Activated CD4-positive, alpha-beta T cell treated with anti-CD3 and anti-CD28 coated beads for 36 hours (primary cell): ENCODE data around the gene MINDY2. TPM values are rescaled to one million over a fixed set of nuclear protein-coding genes. Genes with fewer than 3 reads are reported as not detected.

Source experiments
- ATAC-seq: fragments of 200-7000 bp; cut with Tn5 transposase; one replicate; pipeline ENCODE4 v1.10.0; 2021; ENCODE audit warnings: mild to moderate bottlenecking, moderate library complexity
- CTCF ChIA-PET: fragments of 350-600 bp; sonication (Branson Sonifier 250); formaldehyde crosslinking; loops from one replicate; lab custom pipeline; 2021; ENCODE audit warnings: antibody characterized with exemption; lab: Charles Lee
- POLR2A ChIA-PET: fragments of 350-600 bp; sonication (Branson Sonifier 250); formaldehyde crosslinking; loops from one replicate; lab custom pipeline; 2021; ENCODE audit warnings: antibody characterized with exemption, inconsistent platforms; lab: Charles Lee
- DNase-seq: peaks from one replicate; pipeline ENCODE4 v3.0.0-alpha.2; 2020
- H3K27ac Mint-ChIP-seq: one replicate; pipeline ENCODE4 v1.8.0; 2021; ENCODE audit warnings: mixed read lengths
- H3K27me3 Mint-ChIP-seq: one replicate; pipeline ENCODE4 v1.8.0; 2021; ENCODE audit warnings: mixed read lengths
- H3K36me3 Mint-ChIP-seq: one replicate; pipeline ENCODE4 v1.8.0; 2021; ENCODE audit warnings: low read depth, mixed read lengths
- H3K4me1 Mint-ChIP-seq: one replicate; pipeline ENCODE4 v1.8.0; 2021; ENCODE audit warnings: mixed read lengths
- H3K4me3 Mint-ChIP-seq: one replicate; pipeline ENCODE4 v1.8.0; 2021; ENCODE audit warnings: mild to moderate bottlenecking, moderate library complexity, mixed read lengths
- H3K9me3 Mint-ChIP-seq: one replicate; pipeline ENCODE4 v1.8.0; 2021; ENCODE audit warnings: low read depth, mixed read lengths
- intact Hi-C, 2 experiments: fragments of 100-400 bp; cut with DNase I in 1 of 2; cut with micrococcal nuclease in 1 of 2; formaldehyde crosslinking; loops; one replicate each; pipeline versions ENCODE4 v1.14.2 to v1.15.1; 2022 to 2024; cut with DNase I, micrococcal nuclease
- total RNA-seq, 2 experiments: library from RNA; stranded (reverse); gene quantifications; one replicate each; pipeline ENCODE4 v1.2.3, GENCODE V29; 2021

MINDY2 gene
- total RNA-seq, 2 experiments from 2014 or later = 8.2 to 9.2 TPM

DNA sequence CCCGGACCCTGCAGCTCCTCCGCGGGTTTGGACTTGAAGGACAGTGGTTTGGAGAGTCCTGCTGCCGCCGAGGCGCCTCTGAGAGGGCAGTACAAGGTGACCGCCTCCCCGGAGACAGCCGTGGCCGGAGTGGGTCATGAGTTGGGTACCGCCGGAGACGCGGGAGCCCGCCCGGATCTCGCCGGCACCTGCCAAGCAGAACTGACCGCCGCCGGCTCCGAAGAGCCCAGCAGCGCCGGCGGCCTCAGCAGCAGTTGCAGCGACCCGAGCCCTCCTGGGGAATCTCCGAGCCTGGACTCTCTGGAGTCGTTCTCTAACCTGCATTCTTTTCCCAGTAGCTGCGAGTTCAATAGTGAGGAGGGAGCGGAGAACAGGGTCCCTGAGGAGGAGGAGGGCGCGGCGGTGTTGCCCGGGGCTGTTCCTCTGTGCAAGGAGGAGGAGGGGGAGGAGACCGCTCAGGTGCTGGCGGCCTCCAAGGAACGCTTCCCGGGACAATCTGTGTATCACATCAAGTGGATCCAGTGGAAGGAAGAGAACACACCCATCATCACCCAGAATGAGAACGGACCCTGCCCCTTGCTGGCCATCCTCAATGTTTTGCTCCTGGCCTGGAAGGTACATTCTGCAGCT is 634 bp downstream of the MINDY2 start:
- no peak overlapping the region for H3K4me3 Mint-ChIP-seq
- peaks cover 12% of the 10 kb centered on the region for H3K4me1 Mint-ChIP-seq
- no peaks in the 10 kb centered on the region for H3K36me3 Mint-ChIP-seq
- ChIA-PET POLR2A (interaction anchor here (1.2 to 1.7 kb wide), 3 partner anchors 22 to 440 kb away, joined by 5 to 42 read pairs (median 8); partner anchors contain the start of genes ADAM10 and SLTM), CTCF (interaction anchor here (0.7 to 2.9 kb wide), 8 partner anchors 11 to 210 kb away, joined by 3 to 25 read pairs (median 4); partner anchors contain the start of gene ADAM10)
- peak overlapping the region; percentile 87 for H3K27ac Mint-ChIP-seq
- intact Hi-C loops = loop anchor here (1.0 to 5.0 kb wide), 7 partner anchors 21 to 1064 kb away; partner anchors contain the start of genes SLTM (in 2 of the 2), ADAM10 (in 1 of the 2), POLR2M (in 1 of the 2) and RNF111 (in 1 of the 2)
- ATAC-seq (no peak), DNase-seq (peak; percentile 48)
- no peaks in the 10 kb centered on the region for H3K9me3 Mint-ChIP-seq
- no peaks in the 10 kb centered on the region for H3K27me3 Mint-ChIP-seq

GRCh38 chr15:58773024-58773423 is 1.9 kb downstream of the MINDY2 start:
- Mint-ChIP-seq H3K36me3 (no peaks in the 10 kb centered on the region), H3K4me3 (no peak overlapping the region), H3K27ac (no peak overlapping the region), H3K27me3 (no peaks in the 10 kb centered on the region), H3K9me3 (no peaks in the 10 kb centered on the region), H3K4me1 (peaks cover 17% of the 10 kb centered on the region)
- ATAC-seq (no peak), DNase-seq (no peak)
- intact Hi-C loops = loop anchor here in 1 of 2 experiments (5.0 kb wide), 2 partner anchors 256 to 1066 kb away; partner anchors contain the start of gene POLR2M
- ChIA-PET CTCF (interaction anchor here (0.5 kb wide), 1 partner anchor 79 kb away, joined by 3 read pairs; no protein-coding TSS in a partner anchor), POLR2A (interaction anchor here (0.7 kb wide), 1 partner anchor 23 kb away, joined by 13 read pairs; the partner anchor contains the start of gene ADAM10)

GRCh38 chr15:58775402-58775801 is 4.3 kb downstream of the MINDY2 start:
- Mint-ChIP-seq H3K27ac (no peak overlapping the region), H3K4me1 (peaks cover 12% of the 10 kb centered on the region), H3K9me3 (no peaks in the 10 kb centered on the region), H3K27me3 (no peaks in the 10 kb centered on the region), H3K36me3 (peaks cover 2% of the 10 kb centered on the region), H3K4me3 (no peak overlapping the region)
- ChIA-PET CTCF (no interaction called here), POLR2A (no interaction called here)
- ATAC-seq = no peak
- no peak for DNase-seq
- intact Hi-C loops = no loop called here

- CTCF ChIA-PET = no interaction called here
- H3K9me3 Mint-ChIP-seq = no peaks in the 10 kb centered on the region
- DNase-seq (no peak), ATAC-seq (no peak)
- peaks cover 7% of the 10 kb centered on the region for H3K4me1 Mint-ChIP-seq
- intact Hi-C loops = no loop called here
- POLR2A ChIA-PET = no interaction called here
- peaks cover 2% of the 10 kb centered on the region for H3K36me3 Mint-ChIP-seq
- H3K27ac Mint-ChIP-seq = no peak overlapping the region
- H3K27me3 Mint-ChIP-seq = no peaks in the 10 kb centered on the region
- H3K4me3 Mint-ChIP-seq = no peak overlapping the region
Observed at GRCh38 chr15:58777107-58777506, 6.0 kb downstream of the MINDY2 start.

- intact Hi-C loops = no loop called here
- Mint-ChIP-seq H3K27me3 (no peaks in the 10 kb centered on the region), H3K9me3 (no peaks in the 10 kb centered on the region), H3K36me3 (peaks cover 2% of the 10 kb centered on the region), H3K4me3 (no peak overlapping the region), H3K4me1 (peaks cover 7% of the 10 kb centered on the region), H3K27ac (no peak overlapping the region)
- POLR2A ChIA-PET = no interaction called here
- CTCF ChIA-PET = interaction anchor here (2.1 kb wide), 1 partner anchor 9 kb away, joined by 6 read pairs; no protein-coding TSS in a partner anchor
- no peak for DNase-seq
- ATAC-seq = no peak
Observed at GRCh38 chr15:58779554-58779953, 8.5 kb downstream of the MINDY2 start.

DNA sequence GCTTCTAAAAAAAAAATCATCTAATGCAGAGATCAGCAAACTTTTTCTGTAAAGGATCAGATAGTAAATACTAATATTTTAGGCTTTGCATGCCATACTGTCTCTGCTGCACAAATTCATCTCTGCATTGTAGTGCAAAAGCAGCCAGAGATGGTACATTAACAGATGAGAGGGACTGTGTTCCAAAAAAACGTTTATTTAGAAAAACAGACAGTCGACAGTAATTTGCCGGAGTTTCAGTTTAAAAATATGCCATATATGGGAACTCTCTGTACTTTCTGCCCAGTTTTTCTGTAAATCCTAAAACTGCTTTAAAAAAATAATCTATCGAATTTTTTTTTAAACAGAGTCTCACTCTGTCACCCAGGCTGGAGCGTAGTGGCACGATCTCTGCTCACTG is 14.3 kb downstream of the MINDY2 start:
- H3K36me3 Mint-ChIP-seq = peaks cover 5% of the 10 kb centered on the region
- H3K4me3 Mint-ChIP-seq = no peak overlapping the region
- no peaks in the 10 kb centered on the region for H3K27me3 Mint-ChIP-seq
- H3K27ac Mint-ChIP-seq = no peak overlapping the region
- H3K9me3 Mint-ChIP-seq = no peaks in the 10 kb centered on the region
- no peak for ATAC-seq
- POLR2A ChIA-PET = no interaction called here
- intact Hi-C loops = no loop called here
- DNase-seq = no peak
- CTCF ChIA-PET = no interaction called here
- H3K4me1 Mint-ChIP-seq = no peaks in the 10 kb centered on the region

- Mint-ChIP-seq H3K27ac (no peak overlapping the region), H3K36me3 (peaks cover 17% of the 10 kb centered on the region), H3K4me1 (no peaks in the 10 kb centered on the region), H3K9me3 (no peaks in the 10 kb centered on the region), H3K27me3 (no peaks in the 10 kb centered on the region), H3K4me3 (no peak overlapping the region)
- DNase-seq (no peak), ATAC-seq (no peak)
- intact Hi-C loops = no loop called here
- ChIA-PET CTCF (no interaction called here), POLR2A (no interaction called here)
Observed at GRCh38 chr15:58788056-58788710, 17.1 kb downstream of the MINDY2 start.

DNA sequence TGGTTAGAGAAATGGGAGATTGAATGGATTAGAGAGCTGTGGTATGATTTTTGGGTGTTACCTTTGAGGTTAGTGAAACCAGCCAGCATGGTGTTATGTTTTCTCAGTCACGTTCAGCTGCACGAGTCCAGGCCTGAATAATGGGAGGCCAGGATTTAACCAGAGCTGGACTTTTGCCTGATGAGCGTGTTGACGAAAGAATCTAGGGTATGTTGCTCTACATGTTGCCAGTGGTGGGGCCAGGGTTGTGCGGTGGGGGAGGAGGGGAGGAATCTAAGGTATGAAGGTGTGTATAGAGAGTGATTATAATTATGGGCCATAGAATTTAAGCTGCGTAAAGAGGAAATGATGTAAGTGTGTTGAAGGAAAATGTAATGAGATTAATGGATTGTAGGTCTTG is 22.8 kb downstream of the MINDY2 start:
- Mint-ChIP-seq H3K27me3 (no peaks in the 10 kb centered on the region), H3K9me3 (peaks cover 2% of the 10 kb centered on the region), H3K36me3 (peaks cover 15% of the 10 kb centered on the region), H3K27ac (no peak overlapping the region), H3K4me1 (peaks cover 13% of the 10 kb centered on the region), H3K4me3 (no peak overlapping the region)
- DNase-seq (no peak), ATAC-seq (no peak)
- ChIA-PET POLR2A (no interaction called here), CTCF (interaction anchor here (0.7 kb wide), 1 partner anchor 8 kb away, joined by 4 read pairs; no protein-coding TSS in a partner anchor)
- intact Hi-C loops = no loop called here

- H3K27ac Mint-ChIP-seq = no peak overlapping the region
- intact Hi-C loops = no loop called here
- POLR2A ChIA-PET = no interaction called here
- peak; percentile 65 for ATAC-seq
- H3K4me1 Mint-ChIP-seq = peaks cover 20% of the 10 kb centered on the region
- DNase-seq = peak; percentile 14
- no peak overlapping the region for H3K4me3 Mint-ChIP-seq
- CTCF ChIA-PET = interaction anchor here (1.0 kb wide), 1 partner anchor 10 kb away, joined by 4 read pairs; no protein-coding TSS in a partner anchor
- H3K27me3 Mint-ChIP-seq = no peaks in the 10 kb centered on the region
- peaks cover 2% of the 10 kb centered on the region for H3K9me3 Mint-ChIP-seq
- peaks cover 9% of the 10 kb centered on the region for H3K36me3 Mint-ChIP-seq
Observed at GRCh38 chr15:58795825-58796224, 24.7 kb downstream of the MINDY2 start.

- ChIA-PET POLR2A (interaction anchor here (0.6 kb wide), 1 partner anchor 56 kb away, joined by 8 read pairs; no protein-coding TSS in a partner anchor), CTCF (no interaction called here)
- DNase-seq = no peak
Observed at GRCh38 chr15:58797505-58797904, 26.4 kb downstream of the MINDY2 start.

DNA sequence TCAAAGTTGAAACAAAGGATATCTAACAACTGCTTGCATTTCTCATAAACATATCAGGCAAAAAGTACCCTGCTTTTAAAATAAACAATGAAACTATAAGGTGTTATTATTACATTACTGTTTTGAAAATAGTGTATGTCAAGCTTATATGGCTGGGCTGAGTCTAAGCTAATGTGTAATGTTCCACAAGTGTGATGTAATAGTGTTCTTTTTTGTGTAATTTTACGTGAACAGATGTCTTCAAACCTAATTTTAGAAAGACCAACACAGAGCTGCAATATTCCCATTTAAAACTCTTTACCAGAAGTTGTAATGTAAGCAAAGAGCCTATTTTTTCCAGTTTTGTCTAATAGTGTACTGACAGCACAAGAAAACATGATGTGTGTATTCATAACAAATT is 34.0 kb downstream of the MINDY2 start:
- intact Hi-C loops = no loop called here
- ATAC-seq (no peak), DNase-seq (no peak)
- Mint-ChIP-seq H3K9me3 (no peaks in the 10 kb centered on the region), H3K27me3 (no peaks in the 10 kb centered on the region), H3K4me3 (no peak overlapping the region), H3K4me1 (peaks cover 4% of the 10 kb centered on the region), H3K27ac (no peak overlapping the region), H3K36me3 (peaks cover 13% of the 10 kb centered on the region)
- CTCF ChIA-PET = no interaction called here
- POLR2A ChIA-PET = interaction anchor here (0.6 kb wide), 1 partner anchor 245 kb away, joined by 3 read pairs; no protein-coding TSS in a partner anchor

More at GRCh38 chr15:58797505-58797904, 26.4 kb downstream of the MINDY2 start:
- no peak overlapping the region for H3K27ac Mint-ChIP-seq
- intact Hi-C loops = no loop called here
- no peak for ATAC-seq
- no peak overlapping the region for H3K4me3 Mint-ChIP-seq
- no peaks in the 10 kb centered on the region for H3K27me3 Mint-ChIP-seq
- H3K36me3 Mint-ChIP-seq = peaks cover 4% of the 10 kb centered on the region
- peaks cover 20% of the 10 kb centered on the region for H3K4me1 Mint-ChIP-seq
- peaks cover 2% of the 10 kb centered on the region for H3K9me3 Mint-ChIP-seq
